Measurements from ENCODE around the gene RAPGEF5.

- TF ChIP-seq POLR2AphosphoS5 (IDR thresholded peaks at IDR 0.05; ENCODE audit: borderline replicate concordance, low read depth, low read length) (no peak), EZH2 (IDR thresholded peaks at IDR 0.05) (no peak)
Observed at GRCh38 chr7:22269963-22270362, 87.0 kb downstream of the RAPGEF5 start.
